Glutamatergic neuron (in vitro differentiated cells): Measurements from ENCODE around the gene AFAP1. TPM values are rescaled to one million over a fixed set of nuclear protein-coding genes. Genes with fewer than 3 reads are reported as not detected.

ENCODE experiments used
- DNase-seq: peaks from one replicate; pipeline ENCODE4 v3.0.0; 2022
- H3K27ac Mint-ChIP-seq: one replicate; pipeline ENCODE4 v1.8.0; 2020; ENCODE audit warnings: mild to moderate bottlenecking, mixed read lengths, inconsistent platforms; ENCODE audit not compliant: unreplicated experiment
- H3K27me3 Mint-ChIP-seq: one replicate; pipeline ENCODE4 v1.8.0; 2020; ENCODE audit warnings: mild to moderate bottlenecking, moderate library complexity, mixed read lengths, inconsistent platforms; ENCODE audit not compliant: unreplicated experiment
- H3K36me3 Mint-ChIP-seq: one replicate; pipeline ENCODE4 v1.8.0; 2020; ENCODE audit warnings: mild to moderate bottlenecking, mixed read lengths, inconsistent platforms; ENCODE audit not compliant: unreplicated experiment
- H3K4me1 Mint-ChIP-seq: one replicate; pipeline ENCODE4 v1.8.0; 2020; ENCODE audit warnings: mild to moderate bottlenecking, low read depth, mixed read lengths, inconsistent platforms; ENCODE audit not compliant: unreplicated experiment
- H3K4me3 Mint-ChIP-seq: one replicate; pipeline ENCODE4 v1.8.0; 2020; ENCODE audit warnings: mild to moderate bottlenecking, mixed read lengths, inconsistent platforms; ENCODE audit not compliant: unreplicated experiment
- H3K9me3 Mint-ChIP-seq: one replicate; pipeline ENCODE4 v1.8.0; 2020; ENCODE audit warnings: mild to moderate bottlenecking, moderate library complexity, mixed read lengths, inconsistent platforms; ENCODE audit not compliant: unreplicated experiment
- total RNA-seq: library from RNA; stranded (reverse); fragmentation: NEBNext Ultra II Directional; extraction: Animal tissue kit (Norgen Biotek cat#: 25700); gene quantifications from one replicate; pipeline ENCODE4 v1.2.1, GENCODE V29; 2021; ENCODE audit not compliant: unreplicated experiment
- TF ChIP-seq, protein P1 (sequence below): fragments of 200-600 bp; sonication (generic); IDR thresholded peaks from one replicate; pipeline ENCODE4 v1.5.0; 2021; ENCODE audit not compliant: partially characterized antibody, unreplicated experiment

Gene AFAP1
- total RNA-seq, 1 donor from 2014 or later, result 528 TPM

DNA sequence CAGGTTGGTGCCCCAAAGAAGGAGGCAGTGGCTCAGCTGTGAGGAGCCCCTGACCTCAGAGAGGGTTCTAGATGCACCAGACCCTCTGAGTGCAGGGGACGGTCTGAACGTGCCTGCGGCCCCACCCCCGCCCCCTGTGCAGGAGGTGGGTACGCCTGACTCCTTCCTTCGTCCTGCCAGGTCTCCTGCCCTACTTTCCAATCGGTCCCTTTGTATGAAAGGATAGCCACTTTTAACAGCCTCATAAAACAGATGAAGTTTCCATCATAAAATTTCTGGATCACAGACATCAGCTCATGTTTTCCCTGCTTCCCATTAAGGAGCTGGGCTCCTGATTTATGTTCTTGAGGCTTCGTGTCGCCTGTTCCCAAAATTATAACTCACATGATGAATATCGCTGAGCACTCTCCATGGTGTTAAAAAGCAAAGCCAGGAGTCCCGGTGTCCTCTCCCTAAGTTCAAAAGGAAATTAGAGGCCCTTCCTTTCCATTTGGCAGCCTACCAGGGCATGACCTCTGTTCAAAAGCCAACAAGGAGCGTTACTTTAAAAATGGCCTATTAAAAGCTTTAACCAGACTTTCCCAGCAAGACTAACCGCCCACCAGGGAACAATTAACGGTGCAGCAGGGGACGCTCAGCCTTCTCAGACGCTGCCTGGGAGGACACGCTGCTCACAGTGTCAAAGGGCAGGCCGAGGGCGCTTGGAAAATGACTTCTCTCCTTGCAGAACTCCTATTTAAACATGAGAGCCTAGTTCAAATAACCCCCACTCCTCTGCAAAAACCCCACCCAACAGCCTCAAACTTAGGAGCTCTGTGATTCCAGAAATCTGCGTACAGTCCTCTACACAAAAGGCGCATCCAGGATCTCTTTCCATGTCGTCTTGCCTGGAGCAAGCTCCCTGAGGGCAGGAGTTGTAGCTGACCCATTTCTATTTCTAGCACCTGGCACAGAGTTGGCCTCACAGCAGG is 181.9 kb downstream of the AFAP1 start:
- DNase-seq, result peak; percentile 56
- TF ChIP-seq, protein P1, sequence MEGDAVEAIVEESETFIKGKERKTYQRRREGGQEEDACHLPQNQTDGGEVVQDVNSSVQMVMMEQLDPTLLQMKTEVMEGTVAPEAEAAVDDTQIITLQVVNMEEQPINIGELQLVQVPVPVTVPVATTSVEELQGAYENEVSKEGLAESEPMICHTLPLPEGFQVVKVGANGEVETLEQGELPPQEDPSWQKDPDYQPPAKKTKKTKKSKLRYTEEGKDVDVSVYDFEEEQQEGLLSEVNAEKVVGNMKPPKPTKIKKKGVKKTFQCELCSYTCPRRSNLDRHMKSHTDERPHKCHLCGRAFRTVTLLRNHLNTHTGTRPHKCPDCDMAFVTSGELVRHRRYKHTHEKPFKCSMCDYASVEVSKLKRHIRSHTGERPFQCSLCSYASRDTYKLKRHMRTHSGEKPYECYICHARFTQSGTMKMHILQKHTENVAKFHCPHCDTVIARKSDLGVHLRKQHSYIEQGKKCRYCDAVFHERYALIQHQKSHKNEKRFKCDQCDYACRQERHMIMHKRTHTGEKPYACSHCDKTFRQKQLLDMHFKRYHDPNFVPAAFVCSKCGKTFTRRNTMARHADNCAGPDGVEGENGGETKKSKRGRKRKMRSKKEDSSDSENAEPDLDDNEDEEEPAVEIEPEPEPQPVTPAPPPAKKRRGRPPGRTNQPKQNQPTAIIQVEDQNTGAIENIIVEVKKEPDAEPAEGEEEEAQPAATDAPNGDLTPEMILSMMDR, result no peak
- H3K4me1 Mint-ChIP-seq, result peaks cover 34% of the 10 kb centered on the region
- peak overlapping the region; percentile 20 for H3K4me3 Mint-ChIP-seq
- peaks cover 5% of the 10 kb centered on the region for H3K36me3 Mint-ChIP-seq
- H3K27ac Mint-ChIP-seq, result peak overlapping the region; percentile 39
- peaks cover 71% of the 10 kb centered on the region for H3K9me3 Mint-ChIP-seq
- peaks cover 55% of the 10 kb centered on the region for H3K27me3 Mint-ChIP-seq

DNA sequence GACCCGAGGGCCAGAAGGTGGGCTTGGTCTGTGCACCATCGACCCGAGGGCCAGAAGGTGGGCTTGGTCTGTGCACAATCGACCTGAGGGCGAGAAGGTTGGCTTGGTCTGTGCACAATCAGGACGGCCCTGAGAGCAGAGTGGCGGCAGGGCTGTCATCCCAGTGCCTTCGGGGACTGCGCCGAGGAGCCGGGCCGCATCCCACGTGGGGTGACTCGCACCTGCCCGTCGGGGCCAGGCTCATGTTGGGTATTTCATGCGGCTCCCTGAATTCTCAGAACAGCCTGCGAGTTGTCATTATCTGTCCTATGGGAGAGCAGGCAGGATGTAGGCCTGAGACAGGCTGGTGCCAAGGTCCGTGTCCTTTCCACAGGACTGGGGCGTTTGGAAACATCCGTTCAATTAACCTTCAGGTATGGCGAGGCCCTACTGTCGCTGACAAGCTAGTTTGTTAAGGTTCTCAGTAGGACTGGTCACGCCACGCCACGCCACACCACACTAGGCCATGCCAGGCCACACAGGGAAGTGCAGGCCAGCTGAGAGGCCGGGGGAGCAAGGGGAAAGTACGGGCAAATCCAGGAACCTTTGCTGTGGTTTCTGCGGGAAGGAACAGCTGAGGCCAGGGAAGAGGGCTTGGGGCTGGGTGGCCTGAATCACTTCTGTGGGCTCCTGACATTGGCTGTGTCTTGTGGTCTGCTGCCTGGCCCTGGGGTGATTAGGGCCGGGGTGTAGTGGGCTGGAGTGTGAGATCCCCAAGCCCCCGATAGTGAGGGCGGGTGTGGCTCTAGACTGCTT is 182.9 kb downstream of the AFAP1 start:
- Mint-ChIP-seq H3K27me3 (peaks cover 53% of the 10 kb centered on the region), H3K4me3 (no peak overlapping the region), H3K36me3 (peaks cover 5% of the 10 kb centered on the region), H3K4me1 (peaks cover 32% of the 10 kb centered on the region), H3K9me3 (peaks cover 71% of the 10 kb centered on the region), H3K27ac (no peak overlapping the region)
- DNase-seq, result no peak
- TF ChIP-seq, protein P1, result no peak

DNA sequence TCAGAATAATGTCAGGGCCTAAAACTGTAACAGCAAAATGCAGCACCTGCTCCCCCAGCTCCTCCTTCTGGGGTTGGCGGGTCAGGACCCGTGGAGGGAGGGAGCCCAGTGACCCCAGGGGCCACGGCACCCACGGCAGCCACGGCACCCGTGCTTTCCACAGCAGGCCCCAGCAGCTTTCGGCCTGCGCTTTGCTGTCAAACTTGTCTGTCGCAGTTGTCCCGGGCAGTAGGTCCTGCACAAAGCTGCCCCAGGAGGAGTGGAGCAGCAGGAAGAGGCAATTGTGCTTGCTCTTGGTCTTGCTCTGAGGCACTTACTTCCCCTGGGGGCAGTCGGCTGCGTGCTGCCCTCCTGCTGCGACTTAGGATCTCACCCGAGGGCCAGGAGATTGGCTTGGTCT is 183.6 kb downstream of the AFAP1 start:
- Mint-ChIP-seq H3K36me3 (peaks cover 5% of the 10 kb centered on the region), H3K27me3 (peaks cover 50% of the 10 kb centered on the region), H3K4me1 (peaks cover 25% of the 10 kb centered on the region), H3K4me3 (no peak overlapping the region), H3K9me3 (peaks cover 66% of the 10 kb centered on the region), H3K27ac (peak overlapping the region; percentile 55)
- TF ChIP-seq, protein P1, result no peak
- no peak for DNase-seq

DNA sequence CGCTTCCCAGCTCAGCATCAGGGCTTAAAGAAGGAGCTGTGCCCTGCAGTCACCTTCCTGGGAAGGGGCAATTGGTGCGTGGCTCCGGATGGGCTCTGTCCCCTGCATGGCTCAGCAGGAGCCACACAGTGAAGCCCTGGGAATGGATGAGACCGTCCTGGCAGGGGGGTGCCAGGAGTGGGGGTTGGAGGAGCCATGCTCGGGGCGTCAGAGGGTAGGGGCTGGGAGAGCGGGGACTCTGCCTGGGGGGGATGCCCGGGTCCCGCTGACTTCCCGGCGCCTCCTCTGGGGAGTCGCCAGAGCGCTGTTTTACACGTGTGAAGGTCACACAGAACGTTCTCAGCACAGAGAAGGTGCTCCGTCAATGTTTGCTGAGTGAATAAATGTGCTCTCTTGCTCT is 184.1 kb downstream of the AFAP1 start:
- peaks cover 50% of the 10 kb centered on the region for H3K27me3 Mint-ChIP-seq
- H3K4me3 Mint-ChIP-seq, result no peak overlapping the region
- peaks cover 24% of the 10 kb centered on the region for H3K4me1 Mint-ChIP-seq
- DNase-seq, result no peak
- peak overlapping the region; percentile 55 for H3K27ac Mint-ChIP-seq
- TF ChIP-seq, protein P1, result no peak
- peaks cover 5% of the 10 kb centered on the region for H3K36me3 Mint-ChIP-seq
- H3K9me3 Mint-ChIP-seq, result peaks cover 64% of the 10 kb centered on the region
